ENCODE measurements around the gene LRFN2.

Gene LRFN2

GRCh38 chr6:40369042-40369441 lies 218.1 kb downstream of the LRFN2 start:
- DNase-seq, result no peak

- DNase-seq, result no peak
Measured at GRCh38 chr6:40362859-40363258, 224.3 kb downstream of the LRFN2 start.

- peak; percentile 56 for DNase-seq
Measured at GRCh38 chr6:40359808-40360207, 227.4 kb downstream of the LRFN2 start.

GRCh38 chr6:40358473-40359460 lies 228.4 kb downstream of the LRFN2 start:
- DNase-seq, result no peak

- DNase-seq, result no peak
Measured at GRCh38 chr6:40356242-40356910, 230.8 kb downstream of the LRFN2 start.

- no peak for DNase-seq
Measured at GRCh38 chr6:40355532-40355931, 231.6 kb downstream of the LRFN2 start.

GRCh38 chr6:40355066-40355465 lies 232.1 kb downstream of the LRFN2 start:
- no peak for DNase-seq

GRCh38 chr6:40353967-40354452 lies 233.2 kb downstream of the LRFN2 start:
- no peak for DNase-seq

- DNase-seq, result no peak
Measured at GRCh38 chr6:40353197-40353966, 233.8 kb downstream of the LRFN2 start.

- DNase-seq, result no peak
Measured at GRCh38 chr6:40352527-40353170, 234.5 kb downstream of the LRFN2 start.

- DNase-seq, result no peak
Measured at GRCh38 chr6:40352006-40352405, 235.2 kb downstream of the LRFN2 start.

GRCh38 chr6:40350747-40351217 lies 236.4 kb downstream of the LRFN2 start:
- no peak for DNase-seq

GRCh38 chr6:40349901-40350746 lies 237.0 kb downstream of the LRFN2 start:
- DNase-seq, result no peak

GRCh38 chr6:40349123-40349900 lies 237.9 kb downstream of the LRFN2 start:
- no peak for DNase-seq

- DNase-seq, result no peak
Measured at GRCh38 chr6:40348591-40348990, 238.6 kb downstream of the LRFN2 start.

- no peak for DNase-seq
Measured at GRCh38 chr6:40347571-40348011, 239.6 kb downstream of the LRFN2 start.

- no peak for DNase-seq
Measured at GRCh38 chr6:40346246-40346645, 240.9 kb downstream of the LRFN2 start.

- no peak for DNase-seq
Measured at GRCh38 chr6:40344566-40345167, 242.5 kb downstream of the LRFN2 start.

- DNase-seq, result no peak
Measured at GRCh38 chr6:40343877-40344565, 243.1 kb downstream of the LRFN2 start.
